Epithelial cell of prostate (primary cell): ENCODE measurements around the gene CCDC33.
A peak's percentile ranks its signal among the peaks of the same experiment; 100 is the strongest.

Experiments used
- DNase-seq: peaks from one replicate; pipeline ENCODE4 v3.0.0-alpha.2; 2011; ENCODE audit warnings: low read depth, low spot score
- H3K27ac ChIP-seq: fragments of 450-650 bp; 2 replicates; pipeline ENCODE4 v1.5.1; 2017; ENCODE audit warnings: mild to moderate bottlenecking

The CCDC33 gene

GRCh38 chr15:74227968-74228722 lies 8.0 kb upstream of the CCDC33 start:
- no peak overlapping the region for H3K27ac ChIP-seq
- DNase-seq = no peak

GRCh38 chr15:74228723-74229081 lies 7.4 kb upstream of the CCDC33 start:
- no peak for DNase-seq
- H3K27ac ChIP-seq = no peak overlapping the region

GRCh38 chr15:74229686-74230085 lies 6.4 kb upstream of the CCDC33 start:
- no peak for DNase-seq
- no peak overlapping the region for H3K27ac ChIP-seq

GRCh38 chr15:74231475-74231874 lies 4.7 kb upstream of the CCDC33 start:
- no peak for DNase-seq

GRCh38 chr15:74233373-74233772 lies 2.8 kb upstream of the CCDC33 start:
- no peak for DNase-seq
- no peak overlapping the region for H3K27ac ChIP-seq

More at GRCh38 chr15:74231475-74231874, 4.7 kb upstream of the CCDC33 start:
- no peak overlapping the region for H3K27ac ChIP-seq

- H3K27ac ChIP-seq = no peak overlapping the region
- no peak for DNase-seq
Observed at GRCh38 chr15:74233851-74234597, 2.1 kb upstream of the CCDC33 start.

- DNase-seq = no peak
- H3K27ac ChIP-seq = no peak overlapping the region
Observed at GRCh38 chr15:74234598-74234875, 1.6 kb upstream of the CCDC33 start.

GRCh38 chr15:74239051-74239705 lies 3.1 kb downstream of the CCDC33 start:
- H3K27ac ChIP-seq = no peak overlapping the region
- no peak for DNase-seq

GRCh38 chr15:74240002-74240568 lies 4.0 kb downstream of the CCDC33 start:
- peak; percentile 57 for DNase-seq
- H3K27ac ChIP-seq = peak overlapping the region; percentile 9

- DNase-seq = no peak
- no peak overlapping the region for H3K27ac ChIP-seq
Observed at GRCh38 chr15:74240897-74241614, 4.9 kb downstream of the CCDC33 start.

GRCh38 chr15:74242441-74243185 lies 6.5 kb downstream of the CCDC33 start:
- H3K27ac ChIP-seq = no peak overlapping the region
- DNase-seq = no peak

- DNase-seq = no peak
- H3K27ac ChIP-seq = no peak overlapping the region
Observed at GRCh38 chr15:74243431-74243830, 7.3 kb downstream of the CCDC33 start.

GRCh38 chr15:74244822-74245341 lies 8.8 kb downstream of the CCDC33 start:
- no peak overlapping the region for H3K27ac ChIP-seq
- DNase-seq = no peak

GRCh38 chr15:74245342-74245931 lies 9.3 kb downstream of the CCDC33 start:
- H3K27ac ChIP-seq = no peak overlapping the region
- no peak for DNase-seq

- no peak overlapping the region for H3K27ac ChIP-seq
- no peak for DNase-seq
Observed at GRCh38 chr15:74250266-74250665, 14.1 kb downstream of the CCDC33 start.

GRCh38 chr15:74251131-74251811 lies 15.1 kb downstream of the CCDC33 start:
- no peak overlapping the region for H3K27ac ChIP-seq
- DNase-seq = no peak

GRCh38 chr15:74252291-74252690 lies 16.2 kb downstream of the CCDC33 start:
- DNase-seq = no peak
- no peak overlapping the region for H3K27ac ChIP-seq

- no peak overlapping the region for H3K27ac ChIP-seq
- no peak for DNase-seq
Observed at GRCh38 chr15:74252721-74253120, 16.6 kb downstream of the CCDC33 start.
